Naive B cell (primary cell): Measurements from ENCODE around the gene GBA2. TPM values are rescaled to one million over a fixed set of nuclear protein-coding genes. Genes with fewer than 3 reads are reported as not detected.
A peak's percentile ranks its signal among the peaks of the same experiment; 100 is the strongest.

Experiments
- ATAC-seq, 2 donors: fragments of 150-1000 bp; cut with Tn5 transposase; 2 replicates each; pipeline ENCODE4 v1.10.0; 2021; ENCODE audit warnings: low read depth in 2 of 2, mild to moderate bottlenecking in 2 of 2, moderate library complexity in 2 of 2
- DNase-seq: peaks from one replicate; pipeline ENCODE4 v3.0.0; 2022
- H3K27ac Mint-ChIP-seq, 6 donors: one replicate each; pipeline ENCODE4 v1.8.0; 2020 to 2022; ENCODE audit warnings: mild to moderate bottlenecking in 6 of 6, mixed read lengths in 6 of 6, moderate library complexity in 5 of 6, inconsistent platforms in 2 of 6
- H3K27me3 Mint-ChIP-seq, 3 donors: one replicate each; pipeline ENCODE4 v1.8.0; 2021 to 2022; ENCODE audit warnings: mixed read lengths in 3 of 3, mild to moderate bottlenecking in 1 of 3
- H3K36me3 Mint-ChIP-seq, 2 donors: one replicate each; pipeline ENCODE4 v1.8.0; 2020 to 2022; ENCODE audit warnings: mixed read lengths in 2 of 2, inconsistent platforms in 1 of 2, mild to moderate bottlenecking in 1 of 2
- H3K4me1 Mint-ChIP-seq, 3 donors: one replicate each; pipeline ENCODE4 v1.8.0; 2020 to 2022; ENCODE audit warnings: mixed read lengths in 3 of 3, inconsistent platforms in 1 of 3, mild to moderate bottlenecking in 1 of 3, moderate library complexity in 1 of 3
- H3K4me3 Mint-ChIP-seq, 8 donors: one replicate each; pipeline ENCODE4 v1.8.0; 2020 to 2022; ENCODE audit warnings: mild to moderate bottlenecking in 8 of 8, mixed read lengths in 8 of 8, moderate library complexity in 8 of 8, inconsistent platforms in 2 of 8
- H3K9me3 Mint-ChIP-seq, 7 donors: one replicate each; pipeline ENCODE4 v1.8.0; 2020 to 2022; ENCODE audit warnings: mixed read lengths in 7 of 7, mild to moderate bottlenecking in 5 of 7, inconsistent platforms in 2 of 7, moderate library complexity in 1 of 7
- polyA plus RNA-seq, 6 donors: library from polyadenylated mRNA; unstranded; fragments of 300-500 nt; fragmentation: Illumina TruSeq; gene quantifications; one replicate each; pipeline ENCODE4 v1.2.3, GENCODE V29; 2021; ENCODE audit warnings: low read depth in 6 of 6

Gene GBA2
- polyA plus RNA-seq, 6 donors from 2014 or later = 31.7 to 49.1 (median 39.0) TPM

DNA sequence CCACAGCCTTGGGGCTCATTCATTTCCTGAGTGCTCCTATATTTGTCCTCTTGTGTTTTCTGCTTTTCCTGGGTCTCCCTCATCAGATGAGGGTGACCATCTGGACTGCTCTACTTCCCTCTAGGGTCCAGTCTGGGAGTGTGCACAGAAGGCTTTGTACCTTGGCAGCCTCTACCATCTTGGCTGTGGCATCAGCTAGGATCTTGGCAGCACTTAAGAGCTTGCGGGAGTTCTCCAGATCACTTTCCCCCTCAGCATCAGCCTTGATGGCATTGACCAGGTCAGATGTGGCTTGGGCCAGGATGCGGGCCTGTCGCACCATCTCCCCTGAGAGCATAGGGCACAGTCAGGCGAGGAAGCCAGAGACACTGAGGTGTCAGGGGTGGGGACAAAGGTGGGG, 32.8 kb downstream of the GBA2 start:
- no peak for DNase-seq
- peak overlapping the region in 3 of 6 donors; percentile 89 to 98 (median 95) for H3K27ac Mint-ChIP-seq
- peaks cover 19 to 53% of the 10 kb centered on the region in 2 donors for H3K36me3 Mint-ChIP-seq
- no peak overlapping the region for H3K4me3 Mint-ChIP-seq
- peaks cover 22 to 26% (median 23%) of the 10 kb centered on the region in 3 donors for H3K4me1 Mint-ChIP-seq
- H3K27me3 Mint-ChIP-seq = no peaks in the 10 kb centered on the region
- H3K9me3 Mint-ChIP-seq = no peaks in the 10 kb centered on the region
- no peak for ATAC-seq

GRCh38 chr9:35714579-35715252, 34.3 kb downstream of the GBA2 start:
- Mint-ChIP-seq H3K9me3 (no peaks in the 10 kb centered on the region), H3K36me3 (peaks cover 19 to 51% of the 10 kb centered on the region in 2 donors), H3K4me1 (peaks cover 22 to 23% (median 22%) of the 10 kb centered on the region in 3 donors), H3K27me3 (no peaks in the 10 kb centered on the region), H3K4me3 (no peak overlapping the region), H3K27ac (peak overlapping the region in 2 of 6 donors; percentile 20 to 48)
- no peak for ATAC-seq
- no peak for DNase-seq

DNA sequence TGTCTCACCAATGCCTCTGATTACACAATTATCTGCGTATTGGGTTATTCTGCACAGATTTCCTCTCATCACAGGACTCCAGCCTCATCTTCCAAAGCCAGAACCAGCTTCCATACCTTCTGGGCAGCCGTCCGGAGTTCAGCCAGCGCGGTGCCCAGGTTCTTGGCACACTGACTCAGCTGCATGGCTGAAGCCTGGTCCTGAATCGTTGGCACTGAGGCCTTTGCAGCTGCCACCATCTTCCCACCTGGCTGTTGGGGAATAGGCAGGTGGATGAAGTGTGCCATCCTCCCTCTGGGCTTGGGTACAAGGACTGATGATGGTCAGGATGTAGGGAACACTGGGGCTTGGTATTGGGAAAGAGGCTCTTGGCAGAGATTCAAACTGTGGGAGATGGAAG, 34.9 kb downstream of the GBA2 start:
- no peaks in the 10 kb centered on the region for H3K9me3 Mint-ChIP-seq

DNA sequence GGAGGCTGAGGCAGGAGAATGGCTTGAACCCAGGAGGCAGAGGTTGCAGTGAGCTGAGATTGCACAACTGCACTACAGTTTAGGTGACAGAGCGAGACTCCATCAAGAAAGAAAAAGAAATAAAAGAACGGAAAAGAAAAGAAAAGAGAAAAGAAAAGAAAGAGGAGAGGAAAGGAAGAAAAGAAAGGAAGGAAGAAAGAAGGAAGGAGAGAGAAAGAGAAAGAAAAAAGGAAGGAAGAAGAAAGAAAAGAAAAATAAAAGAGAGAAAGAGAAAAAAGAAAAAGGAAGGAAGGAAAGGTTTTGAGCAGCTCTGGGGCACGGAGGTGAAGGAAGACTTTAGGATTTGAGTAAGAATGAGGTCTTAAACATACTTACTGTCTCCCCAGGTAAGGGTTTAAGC, 35.5 kb downstream of the GBA2 start:
- Mint-ChIP-seq H3K4me3 (no peak overlapping the region), H3K36me3 (peaks cover 19 to 50% of the 10 kb centered on the region in 2 donors), H3K27ac (peak overlapping the region in 2 of 6 donors; percentile 30 to 96), H3K27me3 (no peaks in the 10 kb centered on the region), H3K4me1 (peaks cover 11 to 15% (median 12%) of the 10 kb centered on the region in 3 donors), H3K9me3 (no peaks in the 10 kb centered on the region)
- no peak for ATAC-seq
- no peak for DNase-seq

More for the DNA sequence above, 34.9 kb downstream of the GBA2 start:
- no peak overlapping the region for H3K4me3 Mint-ChIP-seq
- H3K4me1 Mint-ChIP-seq = peaks cover 16 to 17% (median 16%) of the 10 kb centered on the region in 3 donors
- DNase-seq (no peak), ATAC-seq (no peak)
- peaks cover 19 to 45% of the 10 kb centered on the region in 2 donors for H3K36me3 Mint-ChIP-seq
- no peaks in the 10 kb centered on the region for H3K27me3 Mint-ChIP-seq
- H3K27ac Mint-ChIP-seq = no peak overlapping the region

GRCh38 chr9:35712762-35713400, 36.1 kb downstream of the GBA2 start:
- Mint-ChIP-seq H3K36me3 (peaks cover 16 to 57% of the 10 kb centered on the region in 2 donors), H3K27ac (peak overlapping the region in 1 of 6 donors; percentile 30)

GRCh38 chr9:35711501-35712428, 37.3 kb downstream of the GBA2 start:
- Mint-ChIP-seq H3K4me1 (peaks cover 2 to 18% (median 12%) of the 10 kb centered on the region in 3 donors), H3K36me3 (peaks cover 21 to 65% of the 10 kb centered on the region in 2 donors), H3K4me3 (no peak overlapping the region), H3K27me3 (no peaks in the 10 kb centered on the region), H3K9me3 (no peaks in the 10 kb centered on the region), H3K27ac (peak overlapping the region in 2 of 6 donors; percentile 26 to 75)
- DNase-seq = no peak
- no peak for ATAC-seq

More at GRCh38 chr9:35712762-35713400, 36.1 kb downstream of the GBA2 start:
- H3K4me3 Mint-ChIP-seq = no peak overlapping the region
- no peaks in the 10 kb centered on the region for H3K27me3 Mint-ChIP-seq
- ATAC-seq (no peak), DNase-seq (no peak)
- no peaks in the 10 kb centered on the region for H3K9me3 Mint-ChIP-seq
- peaks cover 4 to 12% (median 5%) of the 10 kb centered on the region in 3 donors for H3K4me1 Mint-ChIP-seq

GRCh38 chr9:35710818-35711500, 38.1 kb downstream of the GBA2 start:
- ATAC-seq (no peak), DNase-seq (no peak)
- Mint-ChIP-seq H3K27me3 (no peaks in the 10 kb centered on the region), H3K4me1 (peaks cover 2 to 13% (median 11%) of the 10 kb centered on the region in 3 donors), H3K9me3 (no peaks in the 10 kb centered on the region), H3K4me3 (no peak overlapping the region), H3K27ac (peak overlapping the region in 3 of 6 donors; percentile 39 to 66 (median 58)), H3K36me3 (peaks cover 14 to 62% of the 10 kb centered on the region in 2 donors)

GRCh38 chr9:35708146-35708545, 40.9 kb downstream of the GBA2 start:
- no peak for DNase-seq
- Mint-ChIP-seq H3K9me3 (no peaks in the 10 kb centered on the region), H3K36me3 (peaks cover 10 to 43% of the 10 kb centered on the region in 2 donors), H3K27me3 (no peaks in the 10 kb centered on the region), H3K27ac (peak overlapping the region in 3 of 6 donors; percentile 11 to 83 (median 40)), H3K4me3 (no peak overlapping the region), H3K4me1 (peaks cover 2 to 13% (median 11%) of the 10 kb centered on the region in 3 donors)
- no peak for ATAC-seq

DNA sequence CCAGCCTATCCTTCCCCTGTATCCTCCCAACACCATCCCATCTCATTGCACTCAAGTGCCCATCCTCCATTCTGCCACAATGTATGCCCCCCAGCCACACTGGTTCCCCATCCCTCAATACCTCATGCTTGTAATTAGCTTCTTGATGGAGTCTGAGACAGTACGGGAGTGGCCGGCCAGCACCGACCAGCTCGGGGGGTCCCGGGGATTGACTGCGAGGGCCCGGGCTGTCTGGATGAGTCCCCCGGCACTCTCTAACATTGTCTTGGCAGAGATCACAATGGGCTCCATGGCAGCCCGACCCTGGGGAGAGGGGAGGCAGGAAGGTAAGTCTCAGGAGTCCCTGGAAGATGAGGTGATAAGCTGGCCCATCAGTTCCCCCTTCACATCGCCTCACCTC, 42.1 kb downstream of the GBA2 start:
- Mint-ChIP-seq H3K27me3 (no peaks in the 10 kb centered on the region), H3K4me1 (peaks cover 2 to 13% (median 11%) of the 10 kb centered on the region in 3 donors), H3K9me3 (no peaks in the 10 kb centered on the region), H3K36me3 (peaks cover 10 to 45% of the 10 kb centered on the region in 2 donors), H3K4me3 (no peak overlapping the region), H3K27ac (peak overlapping the region in 2 of 6 donors; percentile 22 to 63)
- ATAC-seq (no peak), DNase-seq (no peak)

DNA sequence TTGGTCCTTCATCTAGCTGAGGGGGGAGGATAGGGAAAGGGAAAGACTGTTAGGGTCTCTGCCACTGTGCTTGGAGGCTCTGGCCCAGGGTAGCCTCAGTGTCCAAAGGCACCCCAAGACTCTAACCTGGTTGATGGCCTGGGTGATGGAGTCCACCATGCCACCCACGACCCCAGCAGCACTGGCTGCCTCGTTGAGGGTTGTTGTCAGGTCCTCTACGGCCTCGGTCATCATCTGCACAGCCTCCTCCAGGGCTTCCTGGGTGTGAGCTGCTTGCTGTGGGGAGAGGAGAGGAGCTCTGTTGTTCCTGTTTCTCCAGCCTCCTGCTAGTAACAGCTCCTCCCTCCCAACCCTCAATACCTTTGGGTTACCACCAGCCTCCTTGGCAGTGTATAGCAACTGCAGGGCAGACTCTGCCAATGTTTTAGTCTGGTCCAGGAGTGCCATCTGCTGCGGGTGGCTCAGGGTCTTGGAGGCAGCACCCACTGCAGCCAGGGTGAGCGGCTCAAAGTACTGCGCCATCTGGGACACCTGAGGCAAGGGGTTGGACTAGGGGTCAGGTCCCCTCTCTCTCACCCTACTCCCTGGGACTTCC, 43.1 kb downstream of the GBA2 start:
- peaks cover 2 to 11% (median 10%) of the 10 kb centered on the region in 3 donors for H3K4me1 Mint-ChIP-seq
- ATAC-seq (no peak), DNase-seq (no peak)
- no peak overlapping the region for H3K4me3 Mint-ChIP-seq
- no peaks in the 10 kb centered on the region for H3K27me3 Mint-ChIP-seq
- no peaks in the 10 kb centered on the region for H3K9me3 Mint-ChIP-seq
- H3K27ac Mint-ChIP-seq = peak overlapping the region in 1 of 6 donors; percentile 62
- peaks cover 10 to 36% of the 10 kb centered on the region in 2 donors for H3K36me3 Mint-ChIP-seq

DNA sequence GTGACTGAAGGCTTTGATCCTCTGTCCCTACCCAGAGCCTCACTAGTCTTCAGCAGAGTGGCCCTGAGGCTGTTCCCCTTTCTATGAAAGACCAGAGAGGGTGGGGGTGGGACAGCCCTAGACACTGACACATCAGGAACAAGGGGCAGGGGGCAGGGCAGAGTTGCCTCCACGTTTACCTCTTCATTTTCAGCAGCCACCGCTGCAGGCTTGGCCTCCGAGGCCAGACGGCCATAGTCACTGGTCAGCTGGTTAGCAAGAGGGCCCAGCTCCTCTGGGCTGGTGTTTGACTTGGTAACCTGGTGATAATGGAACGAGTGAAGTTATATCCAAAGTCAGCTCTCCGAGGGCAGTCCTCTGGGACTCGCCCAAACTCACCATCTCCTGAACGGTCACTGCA, 43.7 kb downstream of the GBA2 start:
- Mint-ChIP-seq H3K36me3 (peaks cover 10 to 36% of the 10 kb centered on the region in 2 donors), H3K27ac (peak overlapping the region in 1 of 6 donors; percentile 62), H3K9me3 (no peaks in the 10 kb centered on the region), H3K4me1 (peaks cover 0 to 11% (median 10%) of the 10 kb centered on the region in 3 donors), H3K4me3 (no peak overlapping the region), H3K27me3 (no peaks in the 10 kb centered on the region)
- ATAC-seq (no peak), DNase-seq (no peak)

DNA sequence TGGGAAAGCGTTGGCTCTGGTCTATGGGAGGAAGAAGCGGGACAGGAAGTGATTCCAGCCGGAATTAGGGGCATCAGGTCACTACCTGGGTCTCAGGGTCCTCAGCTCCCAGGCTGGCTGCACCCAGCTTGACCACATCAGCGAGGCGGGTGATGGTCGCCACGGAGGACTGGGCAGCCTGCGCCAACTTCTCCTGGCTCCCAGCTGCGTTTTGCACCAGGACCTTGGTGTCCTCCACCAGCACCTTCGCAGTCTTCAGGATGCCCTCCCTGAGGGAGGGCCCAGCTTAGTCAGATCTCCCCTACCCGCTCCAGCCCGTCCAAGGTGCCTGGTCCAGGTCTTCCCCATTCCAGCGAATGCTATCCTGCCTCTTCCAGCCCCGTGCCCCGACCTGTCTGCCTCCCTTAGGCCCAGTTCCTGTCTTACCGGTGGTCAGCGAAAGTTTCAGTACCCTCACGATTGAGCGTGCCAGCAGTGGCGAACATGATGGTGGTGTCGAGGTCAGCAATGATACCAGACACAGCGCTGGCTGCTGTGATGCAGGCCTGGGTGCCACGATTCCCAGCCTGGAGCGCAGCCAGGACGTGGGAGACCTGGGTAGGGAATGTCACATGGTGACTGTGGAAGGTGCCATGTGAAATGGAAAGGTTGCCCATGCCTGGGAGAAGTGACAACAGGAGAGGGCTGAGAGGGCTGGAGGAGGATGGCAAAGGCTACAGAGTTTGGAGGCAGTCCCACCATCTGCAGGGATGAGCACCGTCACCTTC, 44.9 kb downstream of the GBA2 start:
- Mint-ChIP-seq H3K9me3 (no peaks in the 10 kb centered on the region), H3K27me3 (no peaks in the 10 kb centered on the region), H3K36me3 (peaks cover 10 to 36% of the 10 kb centered on the region in 2 donors), H3K4me3 (no peak overlapping the region), H3K4me1 (peaks cover 0 to 11% (median 10%) of the 10 kb centered on the region in 3 donors), H3K27ac (peak overlapping the region in 1 of 6 donors; percentile 22)
- ATAC-seq (no peak), DNase-seq (no peak)
